GM12864 (cell line): ENCODE data around the gene SCAI.
A peak's percentile ranks its signal among the peaks of the same experiment; 100 is the strongest.

ENCODE experiments used
- DNase-seq: peaks from one replicate; pipeline ENCODE4 v3.0.0-alpha.2; 2011; ENCODE audit warnings: low read depth
- H3K4me3 ChIP-seq: 2 replicates; pipeline ENCODE4 v1.5.1; 2011; ENCODE audit warnings: mild to moderate bottlenecking, low read depth, low read length, control low read depth
- CTCF ChIP-seq: IDR thresholded peaks from 2 replicates; pipeline ENCODE4 v1.5.1; 2011; ENCODE audit warnings: low read depth, mild to moderate bottlenecking, moderate library complexity, low read length, control low read depth, inconsistent platforms; ENCODE audit errors: missing control alignments

The SCAI gene

DNA sequence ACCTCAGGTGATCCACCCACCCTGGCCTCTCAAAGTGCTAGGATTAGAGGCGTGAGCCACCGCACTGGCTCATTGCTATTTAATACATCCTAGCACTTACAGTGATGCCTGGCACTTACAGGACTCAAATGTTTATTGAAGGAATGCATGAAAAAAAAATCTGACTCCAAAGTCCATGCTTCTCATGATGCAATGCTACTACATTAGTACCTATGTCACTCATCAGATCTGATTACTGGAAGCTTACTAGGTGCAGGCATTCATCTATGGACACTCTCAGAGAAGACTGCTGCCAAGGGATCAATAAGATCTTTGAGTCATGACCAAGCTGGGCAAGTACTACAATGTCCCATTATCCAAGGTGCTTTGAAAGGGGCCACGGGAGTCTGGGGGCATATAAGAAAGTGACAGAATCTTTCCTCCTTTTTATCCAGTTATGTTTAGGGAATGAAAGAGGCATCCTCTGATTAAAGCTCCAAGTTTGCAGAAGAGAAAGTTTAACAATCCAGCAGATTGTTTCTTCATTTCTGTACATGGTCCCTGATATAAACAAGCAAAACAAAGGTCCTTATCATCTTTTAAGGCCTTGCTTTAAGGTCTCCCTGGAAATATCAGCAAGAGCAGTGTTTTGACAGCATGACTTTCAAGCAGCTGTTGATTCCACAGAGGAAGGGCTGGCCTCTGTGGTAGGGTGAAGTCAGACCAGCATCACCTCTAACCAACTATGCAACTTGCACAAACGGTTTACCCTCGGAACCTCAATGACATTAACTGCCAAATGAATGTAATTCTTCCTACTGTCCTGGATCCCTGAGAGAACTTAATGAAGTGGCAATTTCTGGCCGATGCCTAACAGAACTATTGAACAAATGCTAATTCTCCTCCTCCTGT is 245.5 kb downstream of the SCAI start:
- no peak for DNase-seq
- TF ChIP-seq CTCF = no peak

DNA sequence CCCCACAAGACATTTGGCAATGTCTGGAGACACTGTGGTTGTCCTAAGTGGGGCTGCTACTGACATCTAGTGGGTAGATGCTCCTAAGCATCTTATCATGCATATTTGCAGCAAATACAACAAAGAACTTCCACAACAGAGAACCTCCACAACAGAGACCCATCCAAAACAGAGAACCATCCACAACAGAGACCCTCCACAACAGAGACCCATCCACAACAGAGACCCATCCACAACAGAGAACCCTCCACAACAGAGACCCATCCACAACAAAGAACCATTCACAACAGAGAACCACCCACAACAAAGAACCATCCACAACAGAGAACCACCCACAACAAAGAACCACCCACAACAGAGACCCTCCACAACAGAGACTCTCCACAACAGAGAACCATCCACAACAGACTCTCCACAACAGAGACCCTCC is 248.6 kb downstream of the SCAI start:
- H3K4me3 ChIP-seq = no peak overlapping the region
- no peak for DNase-seq

More for the DNA sequence above, 245.5 kb downstream of the SCAI start:
- no peak overlapping the region for H3K4me3 ChIP-seq

GRCh38 chr9:124894035-124894740 is 249.1 kb downstream of the SCAI start:
- no peak overlapping the region for H3K4me3 ChIP-seq
- no peak for DNase-seq
- TF ChIP-seq CTCF = no peak

More for the DNA sequence above, 248.6 kb downstream of the SCAI start:
- TF ChIP-seq CTCF = peak; percentile 63
